Mammary epithelial cell (primary cell): Measurements from ENCODE around the gene CFAP65.

Experiments
- CTCF ChIP-seq, 2 donors: IDR thresholded peaks in 1 of 2; conservative IDR thresholded peaks in 1 of 2; 2 replicates each; pipeline ENCODE4 v1.5.1; 2011 to 2012; ENCODE audit warnings: inconsistent platforms in 2 of 2, low read length in 2 of 2, mild to moderate bottlenecking in 2 of 2, control low read depth in 1 of 2, low read depth in 1 of 2; ENCODE audit not compliant: insufficient read depth in 1 of 2; ENCODE audit errors: extremely low read depth in 1 of 2
- EZH2 ChIP-seq: IDR thresholded peaks from 2 replicates; pipeline ENCODE4 v1.6.1; 2012; ENCODE audit warnings: low read length, inconsistent platforms, borderline replicate concordance

- no peak for TF ChIP-seq CTCF (conservative IDR thresholded peaks at IDR 0.05 in 1 of 2, IDR thresholded peaks at IDR 0.05 in 1 of 2; ENCODE audit: extremely low read depth in 1 of 2, insufficient read depth in 1 of 2, low read depth in 1 of 2, low read length in 2 of 2)
- TF ChIP-seq EZH2: no peak
Measured at GRCh38 chr2:219087361-219087760, 46.0 kb upstream of the CFAP65 start.
